Liver (tissue), 3 donors: ENCODE results near the gene TP53I11.

Source experiments
- MAX ChIP-seq: IDR thresholded peaks from 2 replicates; pipeline ENCODE4 v1.6.1; 2016; ENCODE audit warnings: antibody characterized with exemption
- RAD21 ChIP-seq, 2 donors: IDR thresholded peaks; 2 replicates each; pipeline ENCODE4 v1.6.1; 2016; ENCODE audit warnings: antibody characterized with exemption in 2 of 2, mild to moderate bottlenecking in 2 of 2
- TAF1 ChIP-seq: conservative IDR thresholded peaks from 2 replicates; pipeline ENCODE4 v1.6.1; 2016; ENCODE audit warnings: antibody characterized with exemption, mild to moderate bottlenecking
- TF ChIP-seq, protein P1 (sequence below): fragments of 150-350 bp; IDR thresholded peaks from 2 replicates; pipeline ENCODE4 v1.5.1; 2017; ENCODE audit warnings: improper control_type of control experiment, low read depth, low read length; ENCODE audit not compliant: missing input control
- TF ChIP-seq, protein P2 (sequence below): IDR thresholded peaks from 2 replicates; pipeline ENCODE4 v1.6.1; 2016; ENCODE audit warnings: antibody characterized with exemption, mild to moderate bottlenecking
- TF ChIP-seq, protein P3 (sequence below): IDR thresholded peaks from 2 replicates; pipeline ENCODE4 v1.6.1; 2016; ENCODE audit warnings: antibody characterized with exemption
- donor health status: healthy.
- donor health status: healthy.

DNA sequence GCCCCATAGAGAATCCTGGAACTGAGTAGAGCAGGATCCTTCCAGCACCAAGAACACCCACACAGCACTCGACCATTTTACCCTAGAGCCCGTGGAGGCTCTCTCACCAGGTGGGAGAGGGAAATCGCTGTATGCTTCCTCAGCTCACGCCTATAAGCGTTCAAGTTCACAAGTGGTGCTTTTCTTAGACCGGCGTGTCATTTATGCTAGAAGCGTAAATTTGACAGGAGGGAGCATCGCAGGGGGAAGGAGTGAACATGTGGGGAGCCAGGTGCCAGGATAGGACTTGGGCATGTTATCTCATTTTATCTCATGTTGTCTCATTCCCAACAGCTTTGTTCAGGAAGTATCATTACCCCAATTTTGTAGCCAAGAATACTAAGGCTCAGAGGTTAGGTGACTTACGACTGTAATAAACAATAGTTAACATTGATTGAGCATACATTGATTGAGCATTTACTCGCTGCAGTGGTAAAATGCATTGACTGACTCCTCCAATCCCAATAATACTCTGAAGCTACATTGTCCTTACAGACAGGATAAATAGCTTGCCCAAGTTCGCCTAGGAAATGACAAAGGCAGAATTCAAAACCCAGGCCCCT, 19.1 kb upstream of the TP53I11 start:
- TF ChIP-seq, protein P1, sequence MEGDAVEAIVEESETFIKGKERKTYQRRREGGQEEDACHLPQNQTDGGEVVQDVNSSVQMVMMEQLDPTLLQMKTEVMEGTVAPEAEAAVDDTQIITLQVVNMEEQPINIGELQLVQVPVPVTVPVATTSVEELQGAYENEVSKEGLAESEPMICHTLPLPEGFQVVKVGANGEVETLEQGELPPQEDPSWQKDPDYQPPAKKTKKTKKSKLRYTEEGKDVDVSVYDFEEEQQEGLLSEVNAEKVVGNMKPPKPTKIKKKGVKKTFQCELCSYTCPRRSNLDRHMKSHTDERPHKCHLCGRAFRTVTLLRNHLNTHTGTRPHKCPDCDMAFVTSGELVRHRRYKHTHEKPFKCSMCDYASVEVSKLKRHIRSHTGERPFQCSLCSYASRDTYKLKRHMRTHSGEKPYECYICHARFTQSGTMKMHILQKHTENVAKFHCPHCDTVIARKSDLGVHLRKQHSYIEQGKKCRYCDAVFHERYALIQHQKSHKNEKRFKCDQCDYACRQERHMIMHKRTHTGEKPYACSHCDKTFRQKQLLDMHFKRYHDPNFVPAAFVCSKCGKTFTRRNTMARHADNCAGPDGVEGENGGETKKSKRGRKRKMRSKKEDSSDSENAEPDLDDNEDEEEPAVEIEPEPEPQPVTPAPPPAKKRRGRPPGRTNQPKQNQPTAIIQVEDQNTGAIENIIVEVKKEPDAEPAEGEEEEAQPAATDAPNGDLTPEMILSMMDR = no peak
- TF ChIP-seq MAX (no peak), TAF1 (no peak), RAD21 (IDR thresholded peaks at IDR 0.05) (no peak)
- TF ChIP-seq, protein P2, sequence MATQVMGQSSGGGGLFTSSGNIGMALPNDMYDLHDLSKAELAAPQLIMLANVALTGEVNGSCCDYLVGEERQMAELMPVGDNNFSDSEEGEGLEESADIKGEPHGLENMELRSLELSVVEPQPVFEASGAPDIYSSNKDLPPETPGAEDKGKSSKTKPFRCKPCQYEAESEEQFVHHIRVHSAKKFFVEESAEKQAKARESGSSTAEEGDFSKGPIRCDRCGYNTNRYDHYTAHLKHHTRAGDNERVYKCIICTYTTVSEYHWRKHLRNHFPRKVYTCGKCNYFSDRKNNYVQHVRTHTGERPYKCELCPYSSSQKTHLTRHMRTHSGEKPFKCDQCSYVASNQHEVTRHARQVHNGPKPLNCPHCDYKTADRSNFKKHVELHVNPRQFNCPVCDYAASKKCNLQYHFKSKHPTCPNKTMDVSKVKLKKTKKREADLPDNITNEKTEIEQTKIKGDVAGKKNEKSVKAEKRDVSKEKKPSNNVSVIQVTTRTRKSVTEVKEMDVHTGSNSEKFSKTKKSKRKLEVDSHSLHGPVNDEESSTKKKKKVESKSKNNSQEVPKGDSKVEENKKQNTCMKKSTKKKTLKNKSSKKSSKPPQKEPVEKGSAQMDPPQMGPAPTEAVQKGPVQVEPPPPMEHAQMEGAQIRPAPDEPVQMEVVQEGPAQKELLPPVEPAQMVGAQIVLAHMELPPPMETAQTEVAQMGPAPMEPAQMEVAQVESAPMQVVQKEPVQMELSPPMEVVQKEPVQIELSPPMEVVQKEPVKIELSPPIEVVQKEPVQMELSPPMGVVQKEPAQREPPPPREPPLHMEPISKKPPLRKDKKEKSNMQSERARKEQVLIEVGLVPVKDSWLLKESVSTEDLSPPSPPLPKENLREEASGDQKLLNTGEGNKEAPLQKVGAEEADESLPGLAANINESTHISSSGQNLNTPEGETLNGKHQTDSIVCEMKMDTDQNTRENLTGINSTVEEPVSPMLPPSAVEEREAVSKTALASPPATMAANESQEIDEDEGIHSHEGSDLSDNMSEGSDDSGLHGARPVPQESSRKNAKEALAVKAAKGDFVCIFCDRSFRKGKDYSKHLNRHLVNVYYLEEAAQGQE = no peak
- TF ChIP-seq, protein P3, sequence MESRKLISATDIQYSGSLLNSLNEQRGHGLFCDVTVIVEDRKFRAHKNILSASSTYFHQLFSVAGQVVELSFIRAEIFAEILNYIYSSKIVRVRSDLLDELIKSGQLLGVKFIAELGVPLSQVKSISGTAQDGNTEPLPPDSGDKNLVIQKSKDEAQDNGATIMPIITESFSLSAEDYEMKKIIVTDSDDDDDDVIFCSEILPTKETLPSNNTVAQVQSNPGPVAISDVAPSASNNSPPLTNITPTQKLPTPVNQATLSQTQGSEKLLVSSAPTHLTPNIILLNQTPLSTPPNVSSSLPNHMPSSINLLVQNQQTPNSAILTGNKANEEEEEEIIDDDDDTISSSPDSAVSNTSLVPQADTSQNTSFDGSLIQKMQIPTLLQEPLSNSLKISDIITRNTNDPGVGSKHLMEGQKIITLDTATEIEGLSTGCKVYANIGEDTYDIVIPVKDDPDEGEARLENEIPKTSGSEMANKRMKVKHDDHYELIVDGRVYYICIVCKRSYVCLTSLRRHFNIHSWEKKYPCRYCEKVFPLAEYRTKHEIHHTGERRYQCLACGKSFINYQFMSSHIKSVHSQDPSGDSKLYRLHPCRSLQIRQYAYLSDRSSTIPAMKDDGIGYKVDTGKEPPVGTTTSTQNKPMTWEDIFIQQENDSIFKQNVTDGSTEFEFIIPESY = no peak
